ENCODE data around the gene ATN1. TPM values are rescaled to one million over a fixed set of nuclear protein-coding genes. Genes with fewer than 3 reads are reported as not detected.

The ATN1 gene, protein sequence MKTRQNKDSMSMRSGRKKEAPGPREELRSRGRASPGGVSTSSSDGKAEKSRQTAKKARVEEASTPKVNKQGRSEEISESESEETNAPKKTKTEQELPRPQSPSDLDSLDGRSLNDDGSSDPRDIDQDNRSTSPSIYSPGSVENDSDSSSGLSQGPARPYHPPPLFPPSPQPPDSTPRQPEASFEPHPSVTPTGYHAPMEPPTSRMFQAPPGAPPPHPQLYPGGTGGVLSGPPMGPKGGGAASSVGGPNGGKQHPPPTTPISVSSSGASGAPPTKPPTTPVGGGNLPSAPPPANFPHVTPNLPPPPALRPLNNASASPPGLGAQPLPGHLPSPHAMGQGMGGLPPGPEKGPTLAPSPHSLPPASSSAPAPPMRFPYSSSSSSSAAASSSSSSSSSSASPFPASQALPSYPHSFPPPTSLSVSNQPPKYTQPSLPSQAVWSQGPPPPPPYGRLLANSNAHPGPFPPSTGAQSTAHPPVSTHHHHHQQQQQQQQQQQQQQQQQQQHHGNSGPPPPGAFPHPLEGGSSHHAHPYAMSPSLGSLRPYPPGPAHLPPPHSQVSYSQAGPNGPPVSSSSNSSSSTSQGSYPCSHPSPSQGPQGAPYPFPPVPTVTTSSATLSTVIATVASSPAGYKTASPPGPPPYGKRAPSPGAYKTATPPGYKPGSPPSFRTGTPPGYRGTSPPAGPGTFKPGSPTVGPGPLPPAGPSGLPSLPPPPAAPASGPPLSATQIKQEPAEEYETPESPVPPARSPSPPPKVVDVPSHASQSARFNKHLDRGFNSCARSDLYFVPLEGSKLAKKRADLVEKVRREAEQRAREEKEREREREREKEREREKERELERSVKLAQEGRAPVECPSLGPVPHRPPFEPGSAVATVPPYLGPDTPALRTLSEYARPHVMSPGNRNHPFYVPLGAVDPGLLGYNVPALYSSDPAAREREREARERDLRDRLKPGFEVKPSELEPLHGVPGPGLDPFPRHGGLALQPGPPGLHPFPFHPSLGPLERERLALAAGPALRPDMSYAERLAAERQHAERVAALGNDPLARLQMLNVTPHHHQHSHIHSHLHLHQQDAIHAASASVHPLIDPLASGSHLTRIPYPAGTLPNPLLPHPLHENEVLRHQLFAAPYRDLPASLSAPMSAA (N-terminal part only)
- 77.0 TPM for total RNA-seq

DNA sequence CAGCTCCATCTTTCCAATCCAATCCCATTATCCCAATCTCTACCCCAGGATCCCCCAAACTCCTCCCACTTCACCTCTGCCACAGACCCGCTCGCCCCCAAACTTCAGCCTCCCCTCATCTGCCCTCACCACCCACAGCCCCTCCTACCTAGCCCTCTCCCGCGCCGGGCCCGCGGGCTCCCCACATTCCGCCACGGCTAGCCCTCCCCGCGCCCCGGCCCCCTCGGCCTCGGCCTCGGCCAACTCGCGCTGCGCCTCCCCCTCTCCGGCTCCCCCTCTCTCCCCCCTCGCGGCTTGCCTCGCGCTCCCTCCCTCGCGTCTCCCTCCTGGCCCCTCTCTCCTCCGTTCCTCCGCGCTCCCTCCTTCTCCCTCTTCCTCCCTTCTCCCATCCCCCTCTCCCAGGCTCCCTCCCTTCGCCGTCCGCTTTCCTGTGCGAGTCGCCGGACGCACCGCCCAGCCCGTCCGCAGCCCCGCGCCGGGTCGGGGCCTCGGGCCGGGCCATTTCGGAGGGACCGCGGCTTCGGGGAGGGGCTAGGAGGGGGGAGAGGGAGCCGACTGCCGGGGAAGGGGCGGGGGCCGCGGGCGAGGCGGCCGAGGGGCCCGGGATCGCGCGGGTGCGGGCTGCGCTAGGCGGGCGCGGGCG lies at the start of gene ATN1:
ATN1 (plus strand) TSS at position 581 of the 643 bp plus-strand sequence. CDS start 6,043 bp downstream, outside the sequence.

DNA sequence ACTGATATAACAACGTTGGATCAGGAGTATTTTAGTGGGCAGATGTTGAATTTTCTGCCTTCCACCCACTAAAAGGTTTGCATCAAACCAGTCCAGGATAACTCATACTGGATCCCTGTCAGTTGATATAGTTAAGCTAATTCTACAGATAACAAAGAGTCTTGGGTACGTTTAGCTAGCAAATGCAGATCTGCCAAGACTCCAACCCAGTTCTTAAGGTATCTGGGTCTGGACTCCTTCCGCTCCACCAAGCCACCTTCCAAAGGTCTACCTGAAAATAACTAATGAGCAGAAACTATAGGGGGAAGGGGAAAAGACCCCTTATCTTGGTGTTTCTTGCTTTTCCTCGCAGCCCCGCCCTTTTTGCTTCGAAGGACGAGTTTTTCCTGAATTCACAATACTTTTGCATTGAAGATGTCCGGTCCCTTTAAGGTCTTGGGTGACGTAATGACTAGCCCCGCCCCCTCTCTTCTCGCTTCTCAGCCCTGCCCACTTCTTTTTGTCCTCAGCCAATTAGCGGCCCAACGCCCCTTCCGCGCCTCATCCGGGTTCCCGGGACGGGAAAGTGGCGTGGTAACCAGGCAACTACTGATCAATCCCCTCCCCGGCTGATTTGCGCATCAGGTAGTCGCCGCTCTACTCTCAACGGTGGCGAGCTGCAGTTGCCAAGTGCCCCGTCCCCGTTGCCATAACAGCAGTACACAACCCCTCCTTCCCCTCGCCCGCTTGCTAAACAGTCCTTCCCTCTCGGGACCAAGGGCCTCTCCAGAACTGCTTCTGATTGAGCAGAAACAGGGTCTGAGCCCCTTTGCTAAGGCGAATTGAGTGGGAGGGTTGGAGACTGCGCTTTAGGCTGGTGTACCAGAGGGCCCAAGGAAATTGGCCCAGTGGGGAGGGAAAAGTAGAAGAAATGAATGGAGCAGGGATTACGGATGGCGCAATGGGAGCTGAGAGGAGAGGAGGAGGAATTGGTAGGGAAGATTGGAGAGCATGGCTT lies 23.2 kb upstream of the ATN1 start, which contains the start of gene LRRC23:
LRRC23 (plus strand) TSS at position 543 of the 997 bp plus-strand sequence. CDS start 812 bp downstream, outside the sequence.

DNA sequence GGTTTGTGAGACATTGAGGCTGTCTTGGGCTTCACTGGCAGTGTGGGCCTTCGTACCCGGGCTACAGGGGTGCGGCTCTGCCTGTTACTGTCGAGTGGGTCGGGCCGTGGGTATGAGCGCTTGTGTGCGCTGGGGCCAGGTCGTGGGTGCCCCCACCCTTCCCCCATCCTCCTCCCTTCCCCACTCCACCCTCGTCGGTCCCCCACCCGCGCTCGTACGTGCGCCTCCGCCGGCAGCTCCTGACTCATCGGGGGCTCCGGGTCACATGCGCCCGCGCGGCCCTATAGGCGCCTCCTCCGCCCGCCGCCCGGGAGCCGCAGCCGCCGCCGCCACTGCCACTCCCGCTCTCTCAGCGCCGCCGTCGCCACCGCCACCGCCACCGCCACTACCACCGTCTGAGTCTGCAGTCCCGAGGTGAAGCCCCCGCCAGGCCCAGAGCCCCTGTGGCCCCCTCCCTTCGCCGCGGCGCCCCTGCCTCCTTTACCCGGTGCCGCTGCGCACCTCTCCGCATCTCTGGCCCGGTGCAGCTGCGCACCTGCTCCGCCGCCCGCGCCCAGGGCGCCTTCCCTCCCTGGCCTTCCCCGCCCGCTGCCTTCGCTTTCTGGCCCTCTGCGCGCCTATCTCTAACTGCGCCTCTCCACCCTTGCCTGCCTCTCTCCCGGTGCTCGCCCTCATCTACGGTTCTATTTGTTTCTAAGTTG lies 13.4 kb upstream of the ATN1 start, which contains the start of gene ENO2:
ENO2 (plus strand) TSS at position 335 of the 701 bp plus-strand sequence. CDS start 1,253 bp downstream, outside the sequence.

DNA sequence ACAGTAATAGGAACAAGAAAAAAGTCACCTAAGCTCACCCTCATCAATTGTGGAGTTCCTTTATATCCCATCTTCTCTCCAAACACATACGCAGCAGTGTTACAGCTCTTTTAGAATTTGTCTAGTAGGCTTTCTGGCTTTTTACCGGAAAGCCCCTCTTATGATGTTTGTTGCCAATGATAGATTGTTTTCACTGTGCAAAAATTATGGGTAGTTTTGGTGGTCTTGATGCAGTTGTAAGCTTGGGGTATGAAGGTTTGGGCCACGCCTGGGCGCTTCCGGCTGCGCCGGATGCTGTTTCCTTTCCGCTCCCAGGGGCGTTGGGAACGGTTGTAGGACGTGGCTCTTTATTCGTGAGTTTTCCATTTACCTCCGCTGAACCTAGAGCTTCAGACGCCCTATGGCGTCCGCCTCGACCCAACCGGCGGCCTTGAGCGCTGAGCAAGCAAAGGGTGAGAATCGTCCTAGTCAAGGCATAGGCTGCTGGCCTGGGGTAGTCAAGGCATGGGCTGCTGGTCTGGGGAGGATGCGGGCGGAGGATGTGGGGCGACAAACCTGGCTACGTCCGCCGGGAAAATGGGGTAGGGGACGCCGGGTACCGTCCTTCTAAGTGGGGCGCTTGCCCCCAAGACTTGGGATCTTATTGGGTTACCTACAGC lies 16.1 kb downstream of the ATN1 start, which contains the start of the genes C12orf57 and RNU7-1:
C12orf57 (plus strand) TSS at position 301 of the 659 bp plus-strand sequence; CDS start at position 401, 100 bp downstream.
RNU7-1 (plus strand) TSS at position 95 of the 659 bp plus-strand sequence.

DNA sequence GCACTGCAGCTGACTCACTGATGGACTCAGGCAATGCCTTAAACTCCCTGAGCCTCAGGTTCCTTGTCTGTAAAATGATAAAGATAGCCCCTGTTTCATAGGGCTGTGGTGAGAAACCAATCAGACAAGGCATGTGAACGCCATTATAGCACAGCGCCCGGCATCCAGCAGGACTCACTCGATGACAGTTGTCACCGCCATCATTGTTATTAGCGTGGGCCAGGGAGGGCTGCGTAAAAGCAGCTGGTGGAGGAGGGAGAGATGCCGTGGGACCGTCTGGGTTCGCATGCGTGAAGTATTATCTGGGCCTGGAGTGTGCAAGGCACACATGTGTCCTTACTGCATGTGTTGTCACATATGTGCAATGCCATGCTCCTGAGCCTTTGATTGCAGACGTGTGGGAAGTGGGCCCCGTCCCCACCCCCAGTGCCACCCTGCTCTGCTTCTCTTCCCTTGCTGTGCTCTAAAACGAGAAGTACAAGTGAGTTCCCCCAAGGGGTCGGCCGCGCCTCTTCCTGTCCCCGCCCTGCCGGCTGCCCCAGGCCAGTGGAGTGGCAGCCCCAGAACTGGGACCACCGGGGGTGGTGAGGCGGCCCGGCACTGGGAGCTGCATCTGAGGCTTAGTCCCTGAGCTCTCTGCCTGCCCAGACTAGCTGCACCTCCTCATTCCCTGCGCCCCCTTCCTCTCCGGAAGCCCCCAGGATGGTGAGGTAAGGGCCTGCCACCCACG lies 23.2 kb downstream of the ATN1 start, which contains the start of gene PTPN6:
PTPN6 (plus strand) TSS at position 546 of the 730 bp plus-strand sequence; CDS start at position 703, 157 bp downstream.

Small RNAs within 50 kb of the gene (small RNA-seq; reads per million reads assigned to genes)
- 72.3 reads per million, percentile 97 among the genes with 10 or more reads in this experiment for gene MIR141 (ENCODE audit: low replicate concordance)
- gene MIR200C (ENCODE audit: low replicate concordance): 24.4 reads per million, percentile 96 among the genes with 10 or more reads in this experiment
- gene RNU7-1 (ENCODE audit: low replicate concordance): not detected
- gene SCARNA12 (ENCODE audit: low replicate concordance): 0.88 reads per million, percentile 80 among the genes with 10 or more reads in this experiment

Other genes with a start within 250 kb of the ATN1 start
- 31.5 TPM for gene ZNF384, start 238.6 kb upstream of the ATN1 start, total RNA-seq
- 2.0 TPM for gene PIANP, start 227.1 kb upstream of the ATN1 start, total RNA-seq
- 47.0 TPM for gene COPS7A, start 203.9 kb upstream of the ATN1 start, total RNA-seq
- 86.4 TPM for gene MLF2, start 174.8 kb upstream of the ATN1 start, total RNA-seq
- 61.1 TPM for gene PTMS, start 161.6 kb upstream of the ATN1 start, total RNA-seq
- 0.47 TPM for gene LAG3, start 155.4 kb upstream of the ATN1 start, total RNA-seq
- 18.3 TPM for gene CD4, start 138.4 kb upstream of the ATN1 start, total RNA-seq
- 13.5 TPM for gene GPR162, start 106.1 kb upstream of the ATN1 start, total RNA-seq
- 29.5 TPM for gene P3H3, start 99.6 kb upstream of the ATN1 start, total RNA-seq
- 3.7 TPM for gene GNB3, start 87.0 kb upstream of the ATN1 start, total RNA-seq
- 18.0 TPM for gene CDCA3, start 76.7 kb upstream of the ATN1 start, total RNA-seq
- 49.5 TPM for gene USP5, start 75.8 kb upstream of the ATN1 start, total RNA-seq
- gene TPI1, start 60.4 kb upstream of the ATN1 start, total RNA-seq: 430 TPM
- 11.3 TPM for gene SPSB2, start 54.7 kb upstream of the ATN1 start, total RNA-seq
- gene LRRC23, start 23.1 kb upstream of the ATN1 start, total RNA-seq: 7.8 TPM
- gene ENO2, start 13.4 kb upstream of the ATN1 start, total RNA-seq: 5.7 TPM
- gene RNU7-1, start 15.9 kb downstream of the ATN1 start, total RNA-seq: not detected
- 146 TPM for gene C12orf57, start 16.1 kb downstream of the ATN1 start, total RNA-seq
- gene PTPN6, start 23.4 kb downstream of the ATN1 start, total RNA-seq: 21.1 TPM
- gene PHB2, start 42.7 kb downstream of the ATN1 start, total RNA-seq: 186 TPM
- gene EMG1, start 43.0 kb downstream of the ATN1 start, total RNA-seq: 26.9 TPM
- gene LPCAT3, start 90.5 kb downstream of the ATN1 start, total RNA-seq: 32.3 TPM
- gene C1S, start 132.8 kb downstream of the ATN1 start, total RNA-seq: 87.9 TPM
- 108 TPM for gene C1R, start 164.5 kb downstream of the ATN1 start, total RNA-seq
- 67.3 TPM for gene C1RL, start 181.3 kb downstream of the ATN1 start, total RNA-seq
- 17.7 TPM for gene RBP5, start 200.9 kb downstream of the ATN1 start, total RNA-seq
- gene CLSTN3, start 202.4 kb downstream of the ATN1 start, total RNA-seq: 76.3 TPM

Measured in metanephros (tissue), 2 donors.